Epithelial cell of esophagus (primary cell): ENCODE results near the gene UROD.

Experiments
- DNase-seq: peaks from one replicate; pipeline ENCODE4 v3.0.0; 2010; ENCODE audit warnings: low read depth
- H3K4me3 ChIP-seq: 2 replicates; pipeline ENCODE4 v1.5.1; 2011; ENCODE audit warnings: mild to moderate bottlenecking, low read length, control low read depth
- TF ChIP-seq, protein P1 (sequence below): IDR thresholded peaks from 2 replicates; pipeline ENCODE4 v1.5.1; 2011; ENCODE audit warnings: low read depth, mild to moderate bottlenecking, low read length, control low read depth, inconsistent platforms; ENCODE audit not compliant: insufficient read depth; ENCODE audit errors: missing control alignments

UROD gene

DNA sequence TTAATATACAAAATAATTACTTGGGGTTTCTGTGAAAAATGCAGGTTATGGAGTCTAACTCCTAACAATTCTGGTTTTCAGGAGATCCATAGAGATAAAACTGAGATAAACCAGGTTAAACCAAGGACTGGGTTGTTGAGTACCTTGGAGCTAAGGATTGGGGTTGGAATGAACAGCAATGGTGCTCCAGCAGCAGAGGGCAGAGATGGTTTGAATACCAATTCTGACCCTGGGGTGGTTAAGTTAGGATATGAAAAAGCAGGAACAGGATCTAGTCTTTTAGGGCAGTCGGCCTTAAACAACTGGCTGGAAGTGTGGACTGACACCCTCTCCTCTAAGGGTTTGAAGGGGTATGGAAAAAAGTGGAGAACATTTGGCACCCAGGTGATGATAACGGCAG is 53.0 kb downstream of the UROD start:
- no peak overlapping the region for H3K4me3 ChIP-seq
- TF ChIP-seq, protein P1, sequence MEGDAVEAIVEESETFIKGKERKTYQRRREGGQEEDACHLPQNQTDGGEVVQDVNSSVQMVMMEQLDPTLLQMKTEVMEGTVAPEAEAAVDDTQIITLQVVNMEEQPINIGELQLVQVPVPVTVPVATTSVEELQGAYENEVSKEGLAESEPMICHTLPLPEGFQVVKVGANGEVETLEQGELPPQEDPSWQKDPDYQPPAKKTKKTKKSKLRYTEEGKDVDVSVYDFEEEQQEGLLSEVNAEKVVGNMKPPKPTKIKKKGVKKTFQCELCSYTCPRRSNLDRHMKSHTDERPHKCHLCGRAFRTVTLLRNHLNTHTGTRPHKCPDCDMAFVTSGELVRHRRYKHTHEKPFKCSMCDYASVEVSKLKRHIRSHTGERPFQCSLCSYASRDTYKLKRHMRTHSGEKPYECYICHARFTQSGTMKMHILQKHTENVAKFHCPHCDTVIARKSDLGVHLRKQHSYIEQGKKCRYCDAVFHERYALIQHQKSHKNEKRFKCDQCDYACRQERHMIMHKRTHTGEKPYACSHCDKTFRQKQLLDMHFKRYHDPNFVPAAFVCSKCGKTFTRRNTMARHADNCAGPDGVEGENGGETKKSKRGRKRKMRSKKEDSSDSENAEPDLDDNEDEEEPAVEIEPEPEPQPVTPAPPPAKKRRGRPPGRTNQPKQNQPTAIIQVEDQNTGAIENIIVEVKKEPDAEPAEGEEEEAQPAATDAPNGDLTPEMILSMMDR: no peak
- no peak for DNase-seq
